Activated T-cell treated with anti-CD3 and anti-CD28 coated beads, Interleukin-2, amount 50 U/mL, for 72 hours (primary cell): ENCODE measurements around the gene ATG101. TPM values are rescaled to one million over a fixed set of nuclear protein-coding genes. Genes with fewer than 3 reads are reported as not detected.

Experiments
- ATAC-seq, 2 donors: fragments of 150-1000 bp; cut with Tn5 transposase; replicated peaks in 1 of 2; 2 replicates each; pipeline ENCODE4 v1.10.0; 2021; ENCODE audit warnings: moderate library complexity in 2 of 2, mild to moderate bottlenecking in 1 of 2
- DNase-seq, 2 donors: peaks; one replicate each; pipeline ENCODE4 v3.0.0; 2021 to 2022; ENCODE audit warnings: mixed read lengths in 1 of 2
- H3K27ac Mint-ChIP-seq: one replicate; pipeline ENCODE4 v1.8.0; 2022; ENCODE audit warnings: mild to moderate bottlenecking, moderate library complexity, mixed read lengths
- H3K27me3 Mint-ChIP-seq: one replicate; pipeline ENCODE4 v1.8.0; 2022; ENCODE audit warnings: low read depth, mixed read lengths
- H3K36me3 Mint-ChIP-seq, 2 donors: one replicate each; pipeline ENCODE4 v1.8.0; 2022; ENCODE audit warnings: mixed read lengths in 2 of 2, mild to moderate bottlenecking in 1 of 2; ENCODE audit not compliant: insufficient read depth in 2 of 2
- H3K4me1 Mint-ChIP-seq: one replicate; pipeline ENCODE4 v1.8.0; 2022; ENCODE audit warnings: low read depth, mixed read lengths
- H3K4me3 Mint-ChIP-seq, 2 donors: one replicate each; pipeline ENCODE4 v1.8.0; 2022; ENCODE audit warnings: mild to moderate bottlenecking in 2 of 2, mixed read lengths in 2 of 2, moderate library complexity in 2 of 2
- H3K9me3 Mint-ChIP-seq, 2 donors: one replicate each; pipeline ENCODE4 v1.8.0; 2022; ENCODE audit warnings: mixed read lengths in 2 of 2
- total RNA-seq, 2 donors: library from RNA; stranded (reverse); gene quantifications; one replicate each; pipeline ENCODE4 v1.2.3, GENCODE V29; 2022

The ATG101 gene
- total RNA-seq, 2 donors from 2014 or later = 52.6 to 53.4 TPM

DNA sequence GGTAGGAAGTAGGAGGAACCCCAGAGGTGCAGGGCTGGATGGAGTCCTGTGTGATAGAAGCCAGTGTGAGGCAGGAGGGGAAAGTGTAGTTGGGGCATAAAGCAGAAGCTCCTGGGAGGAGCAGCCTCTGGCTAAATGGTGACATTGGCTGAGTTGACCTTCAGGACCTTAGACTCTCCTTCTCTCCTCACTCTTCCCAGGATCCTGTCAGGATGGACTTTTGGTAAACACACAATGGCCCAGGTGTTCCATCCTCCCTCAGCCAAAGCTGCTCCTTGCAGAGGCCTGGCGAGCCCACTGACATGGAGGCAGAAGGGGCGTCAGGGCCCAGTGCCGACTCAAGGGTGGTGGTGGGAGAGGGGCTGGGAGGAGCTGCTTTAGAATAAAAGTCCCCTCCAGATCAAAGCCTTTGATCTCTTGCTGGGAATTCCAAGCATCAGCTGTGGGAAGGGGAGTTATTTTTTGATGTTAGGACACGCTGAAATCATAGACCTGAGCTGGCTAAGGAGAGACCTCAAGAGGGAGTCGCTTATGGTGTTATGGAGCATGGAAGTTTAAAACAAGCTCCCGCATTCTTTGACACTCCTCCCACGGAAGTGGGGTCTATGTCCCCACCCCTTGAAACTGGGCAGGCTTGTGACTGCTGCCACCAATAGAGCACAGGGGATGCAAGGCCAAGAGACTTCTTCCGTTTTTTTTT is 53.9 kb downstream of the ATG101 start:
- DNase-seq (no peak), ATAC-seq (no peak)
- H3K27me3 Mint-ChIP-seq = peaks cover 19% of the 10 kb centered on the region
- H3K36me3 Mint-ChIP-seq = no peaks in the 10 kb centered on the region
- no peak overlapping the region for H3K27ac Mint-ChIP-seq
- peaks cover 23% of the 10 kb centered on the region for H3K4me1 Mint-ChIP-seq
- no peak overlapping the region for H3K4me3 Mint-ChIP-seq
- no peaks in the 10 kb centered on the region for H3K9me3 Mint-ChIP-seq

DNA sequence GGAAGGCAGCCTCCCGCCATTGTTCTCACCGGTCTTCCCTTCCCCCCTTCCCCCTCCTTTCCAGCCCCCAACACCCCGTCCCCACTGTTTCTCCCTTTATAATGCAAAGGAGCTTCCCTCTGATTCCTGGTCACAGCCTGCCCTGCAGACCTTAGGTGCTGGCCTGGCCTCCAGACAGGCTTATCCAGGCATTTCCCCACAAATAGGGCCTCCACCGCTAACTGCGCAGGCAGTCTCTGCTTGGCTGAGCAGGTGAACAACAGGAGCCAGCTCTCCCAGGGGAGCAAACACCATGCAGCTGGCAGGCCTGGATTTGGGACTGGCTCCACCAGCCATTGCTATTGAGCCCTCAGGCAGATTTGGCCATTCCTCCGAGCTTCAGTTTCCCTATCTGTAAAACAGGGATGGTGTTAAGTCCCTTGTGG is 55.7 kb downstream of the ATG101 start:
- Mint-ChIP-seq H3K27me3 (peaks cover 10% of the 10 kb centered on the region), H3K9me3 (no peaks in the 10 kb centered on the region), H3K36me3 (no peaks in the 10 kb centered on the region), H3K27ac (no peak overlapping the region), H3K4me3 (no peak overlapping the region), H3K4me1 (peaks cover 9% of the 10 kb centered on the region)
- DNase-seq (no peak), ATAC-seq (no peak)

DNA sequence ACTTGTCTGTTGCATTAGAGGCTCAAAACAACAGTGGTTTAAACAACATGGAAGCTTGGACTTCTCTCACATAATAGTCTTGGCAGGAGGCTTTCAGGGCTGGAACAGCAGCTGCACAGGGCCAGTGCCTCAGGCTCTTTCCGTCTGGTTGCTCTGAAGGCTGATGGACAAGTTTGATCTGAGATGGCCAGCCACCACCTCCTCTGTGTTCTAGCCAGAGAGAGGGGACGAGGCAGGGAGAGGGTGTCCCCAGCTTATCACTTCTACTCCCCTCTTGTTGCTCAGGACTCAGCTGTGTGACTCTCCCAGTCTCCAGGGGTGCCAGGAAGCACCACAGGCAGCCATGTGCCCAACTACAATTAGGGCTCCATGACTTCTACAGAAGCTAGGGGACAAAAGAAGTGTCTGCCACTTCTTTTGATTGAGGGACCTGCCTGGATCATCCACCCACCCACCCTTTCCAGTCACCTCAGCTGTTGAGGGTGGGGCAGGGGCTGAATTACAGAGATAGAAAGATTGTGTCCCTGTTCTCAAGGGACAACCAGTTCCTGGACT is 56.3 kb downstream of the ATG101 start:
- Mint-ChIP-seq H3K4me3 (no peak overlapping the region), H3K4me1 (peaks cover 9% of the 10 kb centered on the region), H3K27me3 (peaks cover 10% of the 10 kb centered on the region), H3K36me3 (no peaks in the 10 kb centered on the region), H3K9me3 (no peaks in the 10 kb centered on the region), H3K27ac (no peak overlapping the region)
- DNase-seq (no peak), ATAC-seq (no peak)

Other genes starting within 250 kb of the ATG101 start
- gene FIGNL2, start 221.3 kb upstream of the ATG101 start, total RNA-seq = under 1 TPM; 0.86 TPM
- not detected for gene ANKRD33, start 181.9 kb upstream of the ATG101 start, total RNA-seq
- gene ACVRL1, start 162.5 kb upstream of the ATG101 start, total RNA-seq = not detected
- 1 to 10 TPM; 7.2 to 8.4 TPM for gene ACVR1B, start 118.3 kb upstream of the ATG101 start, total RNA-seq
- 10 to 100 TPM; 10.0 to 11.1 TPM for gene TAMALIN, start 63.0 kb upstream of the ATG101 start, total RNA-seq
- gene NR4A1, start 18.5 kb upstream of the ATG101 start, total RNA-seq = 100 to 1,000 TPM; 113 to 136 TPM
- not detected for gene SMIM41, start 9.7 kb downstream of the ATG101 start, total RNA-seq
- not detected for gene KRT80, start 122.0 kb downstream of the ATG101 start, total RNA-seq
- 10 to 100 TPM; 23.1 to 25.4 TPM for gene KRT7, start 163.3 kb downstream of the ATG101 start, total RNA-seq
- under 1 TPM; 0.82 to 1.00 TPM for gene KRT86, start 204.7 kb downstream of the ATG101 start, total RNA-seq
- not detected for gene KRT81, start 221.6 kb downstream of the ATG101 start, total RNA-seq